ENCODE results near the gene NSRP1. TPM values are rescaled to one million over a fixed set of nuclear protein-coding genes. Genes with fewer than 3 reads are reported as not detected.
"Not testable (repeated sequence)": the region's sequence is repeated elsewhere in the genome, so short reads cannot be mapped to it uniquely, and the experiment has no call there.

NSRP1 gene
- total RNA-seq, 1 donor from 2014 or later, result 23.1 TPM

DNA sequence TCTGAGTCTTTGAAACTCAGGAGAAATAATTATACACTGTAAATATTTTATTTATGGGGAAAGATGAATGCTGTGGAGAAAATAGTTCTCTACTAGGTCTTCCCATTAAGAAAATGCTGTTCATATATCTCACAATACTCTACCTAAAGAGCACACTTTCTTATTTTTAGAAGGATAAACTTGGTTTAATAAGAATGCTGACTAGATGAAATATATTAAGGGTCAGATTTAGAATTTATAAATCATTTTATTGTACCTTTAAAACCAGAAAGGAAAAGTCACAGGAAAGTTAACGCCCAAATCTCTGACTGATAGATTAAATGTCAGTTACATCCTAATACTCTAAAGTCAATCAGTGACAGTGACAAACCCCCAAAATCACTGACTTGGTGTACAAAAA, 70.1 kb downstream of the NSRP1 start:
- DNase-seq (ENCODE audit: low spot score), result no peak

DNA sequence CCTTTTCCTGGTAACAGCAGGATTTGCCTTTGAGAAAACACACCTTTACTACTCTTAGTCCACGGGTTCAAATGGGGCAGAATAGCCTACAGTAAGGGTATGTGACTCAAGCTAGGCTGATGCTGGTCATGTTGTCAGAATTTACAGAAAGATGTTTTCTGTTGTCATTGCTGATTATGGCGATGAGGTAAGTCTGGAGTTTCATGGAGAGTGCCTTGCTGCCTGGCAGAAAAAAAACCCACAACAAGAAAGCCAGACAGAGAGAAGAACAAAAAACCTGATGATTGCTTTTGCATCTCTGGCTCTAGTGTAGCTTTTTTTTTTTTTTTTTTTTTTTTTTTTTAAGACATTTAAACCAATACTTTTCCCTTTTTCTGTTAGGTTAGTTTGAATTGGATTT, 71.0 kb downstream of the NSRP1 start:
- DNase-seq (ENCODE audit: low spot score), result no peak

DNA sequence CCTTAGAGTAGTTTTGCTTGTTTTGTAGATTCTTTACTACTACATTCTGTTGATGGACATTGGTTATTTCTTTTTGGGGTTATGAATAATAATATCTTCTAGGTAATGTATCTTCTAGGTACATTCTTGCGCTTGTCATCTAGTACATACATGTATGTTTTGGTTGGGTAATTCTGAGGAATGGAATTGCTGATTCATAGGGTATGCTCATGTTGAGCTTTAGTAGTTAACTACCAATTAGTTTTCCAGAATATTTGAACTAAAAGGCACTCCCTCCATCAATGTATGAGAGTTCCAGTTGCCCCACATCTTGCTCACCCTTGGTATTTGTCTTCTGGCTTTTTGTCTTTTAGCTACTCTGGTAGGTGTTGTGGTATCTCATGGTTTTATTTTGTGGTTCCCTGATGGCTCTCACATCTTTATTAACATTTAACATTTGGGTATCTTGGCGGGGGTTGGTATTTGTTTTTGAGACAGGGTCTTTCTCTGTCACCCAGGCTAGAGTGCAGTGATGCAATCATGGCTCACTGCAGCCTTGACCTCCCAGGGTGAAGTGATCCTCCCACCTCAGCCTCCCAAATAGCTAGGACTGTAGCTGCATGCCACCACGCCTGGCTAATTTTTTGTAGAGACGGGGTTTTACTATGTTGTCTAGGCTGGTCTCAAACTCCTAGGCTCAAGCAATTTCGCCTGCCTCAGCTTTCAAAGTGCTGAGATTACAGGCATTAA, 71.8 kb downstream of the NSRP1 start:
- DNase-seq (ENCODE audit: low spot score), result no peak

DNA sequence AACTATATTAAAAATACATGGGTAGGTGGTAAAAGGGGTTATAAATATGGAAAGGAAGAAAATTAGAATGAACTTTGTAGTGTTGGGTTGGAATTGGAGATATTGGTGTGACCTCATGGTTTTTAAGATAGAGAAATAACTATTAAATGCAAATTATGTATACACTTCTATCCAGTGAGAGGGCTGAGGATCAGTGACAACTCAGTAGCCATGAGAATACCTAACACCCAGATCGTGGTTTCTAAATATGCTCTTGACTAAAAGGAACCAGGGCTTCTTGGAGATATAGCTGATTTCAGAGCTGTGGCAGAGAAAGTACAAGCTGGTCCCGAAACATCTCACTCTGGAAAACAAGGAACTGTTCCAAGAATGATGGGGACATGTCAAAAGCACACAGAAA, 74.5 kb downstream of the NSRP1 start:
- DNase-seq (ENCODE audit: low spot score), result no peak

DNA sequence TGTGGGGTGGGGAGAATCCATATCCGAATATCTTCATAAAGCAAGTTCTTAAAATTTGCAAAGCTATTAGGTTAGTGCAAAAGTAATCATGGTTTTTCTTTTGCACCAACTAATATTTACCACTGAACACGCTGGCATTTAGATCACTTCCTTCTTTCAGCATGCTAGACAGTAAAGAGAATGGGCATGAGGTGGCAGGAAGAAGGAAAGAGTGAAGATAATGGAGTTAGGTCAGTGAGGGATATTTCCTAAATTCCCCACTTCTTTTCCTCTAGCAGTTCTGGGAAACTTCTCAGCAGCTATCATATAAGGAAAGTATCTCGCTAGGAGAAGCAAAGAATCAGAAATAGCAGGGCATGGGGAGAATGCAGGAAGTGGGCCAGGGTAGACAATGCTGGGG, 79.9 kb downstream of the NSRP1 start:
- no peak for DNase-seq (ENCODE audit: low spot score)

DNA sequence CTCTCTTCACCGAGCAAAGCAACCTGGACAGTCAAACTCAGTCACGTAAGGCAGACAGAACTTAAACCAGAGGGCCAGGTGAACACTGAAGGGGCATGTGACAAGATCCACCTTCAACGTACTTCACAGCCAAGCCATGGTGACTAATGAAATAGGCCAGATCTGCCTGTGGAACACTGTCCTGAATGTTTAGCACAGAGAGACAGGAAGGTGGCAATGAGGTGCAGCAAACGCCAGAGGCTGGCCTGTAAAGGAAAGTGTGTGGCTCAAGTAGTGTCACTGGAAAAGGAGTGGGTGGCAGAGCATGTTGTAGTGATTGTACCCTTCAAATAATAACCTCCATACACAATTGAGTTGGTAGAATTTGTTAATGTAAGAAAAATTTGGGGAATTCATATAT, 80.8 kb downstream of the NSRP1 start:
- no peak for DNase-seq (ENCODE audit: low spot score)

DNA sequence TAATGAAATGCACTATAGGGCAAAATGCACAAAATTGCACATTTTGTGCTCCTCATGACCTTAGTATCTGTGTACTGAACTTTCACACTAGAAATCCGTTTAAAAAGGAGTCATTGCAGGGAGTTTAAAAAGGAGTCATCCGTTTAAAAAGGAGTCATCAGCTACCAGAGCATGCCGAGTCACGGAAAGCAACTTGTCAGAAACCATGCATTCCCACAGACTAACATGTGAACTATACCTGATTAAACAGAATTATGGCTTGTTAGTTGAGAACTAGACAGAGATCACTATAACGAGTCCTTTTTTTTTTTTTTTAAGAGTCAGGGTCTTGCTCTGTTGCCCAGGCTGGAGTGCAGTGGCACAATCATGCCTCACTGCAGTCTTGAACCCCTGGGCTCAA, 83.0 kb downstream of the NSRP1 start:
- DNase-seq (ENCODE audit: low spot score), result no peak

DNA sequence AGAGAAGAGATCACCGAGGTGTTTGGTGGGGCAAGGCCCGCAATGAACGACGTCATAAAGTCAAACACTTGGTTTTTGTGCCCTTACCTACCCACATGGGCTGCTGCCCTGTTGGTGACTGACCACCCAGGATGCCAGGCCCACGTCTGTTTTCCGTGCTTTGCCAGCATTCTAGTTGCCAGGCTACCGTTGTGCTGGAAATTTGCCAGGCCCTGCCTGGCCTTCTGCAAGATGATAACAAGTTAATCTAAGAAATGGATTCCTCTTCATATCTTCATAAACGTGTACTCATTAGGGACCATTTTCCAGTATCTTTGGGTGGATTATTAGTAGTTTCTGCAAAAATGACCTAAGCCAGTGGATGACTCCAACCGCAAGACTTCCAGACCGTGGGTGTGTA, 83.5 kb downstream of the NSRP1 start:
- DNase-seq (ENCODE audit: low spot score), result no peak

DNA sequence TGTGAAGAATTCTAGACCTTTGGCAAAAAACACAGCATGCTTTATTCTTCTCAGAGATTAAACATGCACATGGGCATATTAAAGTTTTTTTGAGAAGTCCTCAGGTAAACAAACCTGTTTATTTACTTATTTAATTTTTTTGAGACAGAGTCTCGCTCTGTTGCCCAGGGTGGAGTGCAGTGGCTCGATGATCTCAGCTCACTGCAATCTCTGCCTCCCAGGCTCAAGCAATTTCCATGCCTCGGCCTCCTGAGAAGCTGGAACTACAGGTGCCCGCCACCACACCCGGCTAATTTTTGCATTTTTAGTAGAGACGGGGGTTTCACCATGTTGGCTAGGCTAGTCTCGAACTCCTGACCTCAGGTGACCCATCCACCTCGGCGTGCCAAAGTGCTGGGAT, 84.0 kb downstream of the NSRP1 start:
- DNase-seq (ENCODE audit: low spot score), result not testable (repeated sequence)

DNA sequence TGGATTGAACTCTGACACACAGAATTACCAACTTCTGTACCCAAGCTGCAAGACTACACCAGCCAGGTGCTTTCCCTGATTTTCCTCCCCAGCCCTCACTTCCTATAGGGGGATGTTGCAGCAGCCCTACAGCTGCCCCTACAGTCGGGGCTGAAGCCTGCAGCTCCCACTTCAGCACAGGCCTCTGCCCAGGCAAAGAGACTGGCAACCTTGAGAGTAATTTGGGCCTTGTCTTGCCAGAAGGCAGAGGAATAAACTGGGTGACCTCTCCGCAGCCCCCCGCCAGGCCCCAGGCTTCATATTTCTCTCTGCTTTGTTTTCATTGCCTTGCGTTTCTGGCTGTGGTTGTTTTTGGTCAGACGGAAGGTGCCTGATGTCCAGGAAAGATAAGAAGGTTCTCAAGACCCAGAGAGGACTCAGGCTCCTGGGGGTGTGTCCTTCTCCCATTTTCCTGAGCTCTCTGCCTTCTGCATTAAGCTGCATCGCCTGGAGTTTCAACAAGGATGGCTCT, 86.9 kb downstream of the NSRP1 start:
- no peak for DNase-seq (ENCODE audit: low spot score)

DNA sequence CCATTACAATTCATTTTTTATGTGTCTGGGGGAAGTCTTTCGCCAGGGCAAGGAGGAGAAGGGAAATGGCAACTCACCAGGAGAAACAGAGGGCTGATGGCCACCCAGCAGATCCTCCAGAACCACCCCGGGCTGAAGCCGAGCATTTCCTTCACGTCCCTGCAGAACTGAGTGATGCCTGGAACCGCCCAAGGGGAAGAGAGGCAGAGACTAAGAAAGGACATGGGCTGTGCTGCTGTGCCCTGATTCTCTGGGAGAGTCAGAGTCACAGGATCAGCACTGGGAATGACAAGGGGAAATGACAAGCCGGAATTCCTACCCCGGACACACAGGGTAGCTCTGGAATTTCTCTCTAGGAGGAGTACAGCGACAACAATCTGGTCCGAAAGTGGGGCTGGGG, 91.0 kb downstream of the NSRP1 start:
- no peak for DNase-seq (ENCODE audit: low spot score)

DNA sequence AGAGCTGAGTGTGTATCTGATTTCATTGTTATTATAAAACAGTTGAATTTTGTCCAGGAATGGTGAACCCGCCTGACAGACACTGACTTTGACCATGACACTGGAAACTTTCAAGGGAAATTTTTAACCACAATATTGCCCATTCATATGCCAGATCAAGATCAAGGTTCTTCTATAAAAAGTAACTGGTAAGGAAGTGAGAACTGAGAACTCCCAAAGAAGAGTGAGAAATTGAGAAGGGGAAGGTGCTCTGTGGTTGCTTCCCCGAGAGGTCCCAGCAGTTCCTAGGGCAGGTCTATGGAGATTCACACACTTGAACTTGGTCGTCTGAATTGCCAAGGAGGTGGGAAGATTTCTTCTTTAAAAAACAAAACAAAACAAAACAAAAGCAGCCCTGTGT, 91.6 kb downstream of the NSRP1 start:
- DNase-seq (ENCODE audit: low spot score), result no peak

DNA sequence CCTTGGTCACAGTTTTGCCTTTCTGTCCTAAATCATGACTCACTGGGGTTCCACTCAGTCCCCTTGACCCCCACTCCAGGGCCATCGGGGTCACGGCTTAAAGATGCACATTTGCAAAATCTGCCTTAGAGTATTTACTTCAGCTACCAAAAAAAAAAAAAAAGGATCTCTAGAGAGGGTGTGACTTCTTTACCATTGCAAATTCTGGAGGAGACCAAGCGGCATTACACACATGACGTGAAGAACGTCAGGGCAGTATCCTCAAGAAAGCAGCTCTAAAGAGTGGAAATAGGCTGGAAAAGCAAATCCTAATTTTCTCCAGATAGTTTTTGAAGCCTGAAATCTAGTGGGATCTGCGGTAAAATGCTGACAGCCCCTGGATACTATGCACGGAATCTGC, 93.3 kb downstream of the NSRP1 start:
- no peak for DNase-seq (ENCODE audit: low spot score)

DNA sequence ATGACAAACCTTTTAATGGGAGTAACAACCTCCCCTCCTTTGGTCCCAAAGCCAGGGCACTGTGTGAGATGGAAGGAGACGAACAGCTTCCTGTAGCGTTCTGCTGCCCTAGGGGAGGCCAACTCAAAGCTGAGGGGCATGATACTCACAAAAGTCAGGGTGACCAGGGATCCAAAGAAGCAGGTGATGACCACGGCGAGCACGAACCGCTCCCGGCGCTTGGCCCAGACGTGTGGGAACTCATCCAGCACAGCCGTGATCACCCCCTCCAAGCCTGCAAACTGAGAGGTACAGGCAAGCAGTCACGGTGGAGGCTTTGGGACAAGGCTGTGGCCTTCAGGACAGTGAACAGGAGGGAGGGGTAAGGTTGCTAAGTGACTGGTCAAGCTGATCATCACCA, 93.8 kb downstream of the NSRP1 start:
- no peak for DNase-seq (ENCODE audit: low spot score)

DNA sequence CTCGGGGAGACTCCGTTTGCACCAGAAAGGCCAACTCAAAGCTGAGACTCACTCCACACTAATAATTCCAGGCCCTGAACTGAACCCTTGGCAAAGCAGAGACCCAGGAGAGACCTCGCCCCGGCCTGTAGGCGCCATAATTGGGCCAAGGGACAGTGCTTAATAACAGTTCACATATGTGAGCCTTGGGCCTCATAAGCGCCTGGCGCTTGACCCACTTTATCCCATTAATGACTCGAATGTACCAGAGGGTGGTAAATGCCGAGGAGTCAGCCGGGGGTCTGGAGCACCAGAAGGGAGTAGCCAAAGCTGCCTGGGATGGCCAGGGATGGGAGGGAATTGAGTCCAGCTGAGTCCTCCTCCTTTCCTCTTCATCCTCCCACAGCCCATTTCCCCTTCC, 94.3 kb downstream of the NSRP1 start:
- DNase-seq (ENCODE audit: low spot score), result no peak

DNA sequence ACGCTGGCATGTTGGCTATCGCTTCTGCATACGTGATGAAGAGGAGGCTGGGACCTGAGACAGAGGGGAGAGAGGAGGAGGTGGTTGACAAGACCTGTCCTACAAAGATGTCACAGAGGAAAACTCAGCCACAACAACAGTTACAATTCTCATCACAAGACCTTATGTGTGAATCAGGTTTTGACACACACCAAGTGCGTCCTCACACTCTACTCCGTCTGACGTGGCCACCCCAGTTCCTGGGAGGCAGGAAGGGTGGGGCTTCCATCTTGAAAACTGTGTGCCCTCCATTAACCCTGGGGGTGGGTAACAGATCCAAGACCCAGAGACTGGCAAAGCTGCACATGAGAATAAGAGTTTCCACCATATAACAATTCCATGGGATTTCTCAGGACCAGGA, 94.8 kb downstream of the NSRP1 start:
- DNase-seq (ENCODE audit: low spot score), result no peak

DNA sequence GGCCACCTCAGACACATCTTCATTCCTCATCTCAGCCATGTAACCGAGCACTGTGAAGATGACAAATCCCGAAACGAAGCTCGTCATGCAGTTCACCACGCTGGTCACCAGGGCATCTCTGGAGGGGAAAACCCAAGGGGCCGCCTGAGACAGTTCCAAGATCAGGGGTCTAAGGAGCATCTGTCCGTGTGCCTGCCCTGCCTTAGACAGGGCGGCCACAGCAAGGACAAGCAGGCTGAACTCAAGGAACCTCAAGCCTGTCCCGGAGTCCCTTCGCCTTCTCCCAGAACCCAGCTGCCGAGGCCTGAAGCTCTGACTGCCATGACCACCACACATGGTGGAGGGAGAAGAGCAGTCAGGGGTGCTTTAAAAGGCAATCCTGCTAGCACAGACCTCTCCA, 96.1 kb downstream of the NSRP1 start:
- DNase-seq (ENCODE audit: low spot score), result no peak

DNA sequence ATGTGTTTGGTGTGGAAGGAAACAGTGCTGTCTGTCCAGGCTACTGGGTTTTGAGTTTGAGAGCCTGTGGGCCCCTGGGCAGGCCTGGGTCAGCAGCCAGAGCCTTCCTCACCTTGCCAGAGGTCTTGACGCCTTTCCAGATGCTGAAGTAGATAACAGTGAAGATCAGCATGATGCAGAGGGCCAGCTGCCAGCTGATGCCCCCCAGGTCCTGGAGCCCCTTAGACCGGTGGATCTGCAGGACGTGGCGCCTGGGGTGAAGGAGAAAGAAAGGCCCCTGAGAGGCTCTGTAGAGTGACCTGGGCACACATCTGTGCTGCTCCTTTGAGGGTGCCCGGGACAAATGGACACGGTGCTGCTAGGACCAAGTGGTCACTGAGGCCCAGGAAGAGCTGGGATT, 100.4 kb downstream of the NSRP1 start:
- DNase-seq (ENCODE audit: low spot score), result no peak

DNA sequence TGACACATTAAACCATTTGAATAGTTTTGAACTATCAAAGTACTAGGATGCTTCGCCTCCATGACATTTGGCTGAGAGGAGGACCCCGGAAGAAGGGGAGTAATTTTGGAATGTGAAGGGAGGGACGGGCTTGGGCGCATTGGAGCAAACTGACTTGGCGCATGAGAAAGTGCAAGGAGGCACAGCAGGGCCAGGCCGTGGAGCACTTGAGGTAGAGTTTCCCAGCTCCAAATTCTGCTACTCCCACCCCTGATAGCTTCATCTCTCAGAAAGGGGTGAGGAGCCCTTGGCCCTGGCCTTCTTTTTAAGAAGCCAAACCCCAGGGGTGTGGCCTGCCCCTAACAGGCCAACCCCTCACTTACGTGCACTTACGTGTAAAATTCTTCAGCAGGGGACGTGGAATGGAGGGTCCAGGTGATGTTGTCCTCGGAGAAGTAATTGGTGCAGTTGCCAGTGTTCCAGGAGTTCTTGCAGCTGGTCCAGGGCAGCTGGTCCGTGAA, 101.2 kb downstream of the NSRP1 start:
- no peak for DNase-seq (ENCODE audit: low spot score)

DNA sequence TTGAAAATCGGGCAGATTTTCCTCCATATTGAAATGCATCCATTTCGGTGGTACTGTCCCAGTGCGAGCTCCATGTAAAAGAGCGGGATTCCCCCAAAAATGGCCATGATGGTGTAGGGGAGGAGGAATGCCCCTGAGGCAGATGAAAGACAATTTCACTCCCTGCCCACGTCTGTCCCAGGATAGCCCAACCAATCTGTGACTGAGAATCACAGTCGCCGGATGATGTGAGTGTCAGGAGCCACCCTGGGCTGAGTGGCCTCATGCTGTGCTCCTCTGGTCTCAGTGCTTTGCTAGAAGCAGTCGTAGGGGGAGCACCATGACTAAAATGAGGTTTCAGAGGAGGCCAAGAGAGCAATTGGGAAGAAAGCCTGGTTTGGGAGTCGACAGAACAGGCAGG, 102.2 kb downstream of the NSRP1 start:
- no peak for DNase-seq (ENCODE audit: low spot score)

DNA sequence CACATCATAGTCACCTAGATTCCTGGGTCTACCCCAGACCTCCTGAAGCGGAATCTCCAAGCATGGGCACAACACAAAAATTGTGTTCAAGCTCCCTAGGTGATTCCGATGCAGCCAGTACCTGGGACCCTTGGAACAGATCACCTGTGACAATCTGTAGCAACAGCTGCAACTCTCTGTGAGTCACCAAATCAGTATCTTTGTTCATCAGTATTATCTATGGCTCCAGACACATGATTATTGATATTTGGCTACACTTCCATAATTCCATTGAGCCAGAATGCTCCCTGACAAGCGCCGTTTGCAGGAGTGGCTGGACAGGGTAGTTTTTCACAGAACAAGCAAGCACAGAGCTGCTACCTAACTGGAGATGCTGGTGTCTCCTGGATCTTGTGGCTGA, 102.7 kb downstream of the NSRP1 start:
- no peak for DNase-seq (ENCODE audit: low spot score)

DNA sequence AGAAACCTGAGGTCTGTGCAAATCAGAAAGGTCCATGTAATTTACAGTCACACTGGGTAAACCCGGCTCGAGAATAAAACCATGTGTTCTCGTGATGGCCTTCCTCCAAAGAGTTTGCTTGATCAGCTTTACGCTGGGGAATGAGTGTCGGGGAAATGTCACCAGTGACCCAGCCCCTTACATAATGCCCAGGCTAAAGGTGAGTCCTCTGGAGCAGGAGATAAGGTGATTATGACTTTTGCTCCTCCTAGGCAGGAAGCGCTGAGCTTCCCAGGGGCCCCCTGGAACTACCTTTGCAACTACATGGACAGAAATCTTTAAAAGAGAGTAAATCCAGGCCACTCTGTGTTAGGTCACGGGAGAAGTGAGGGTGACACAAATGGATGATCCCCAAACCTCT, 103.2 kb downstream of the NSRP1 start:
- no peak for DNase-seq (ENCODE audit: low spot score)

DNA sequence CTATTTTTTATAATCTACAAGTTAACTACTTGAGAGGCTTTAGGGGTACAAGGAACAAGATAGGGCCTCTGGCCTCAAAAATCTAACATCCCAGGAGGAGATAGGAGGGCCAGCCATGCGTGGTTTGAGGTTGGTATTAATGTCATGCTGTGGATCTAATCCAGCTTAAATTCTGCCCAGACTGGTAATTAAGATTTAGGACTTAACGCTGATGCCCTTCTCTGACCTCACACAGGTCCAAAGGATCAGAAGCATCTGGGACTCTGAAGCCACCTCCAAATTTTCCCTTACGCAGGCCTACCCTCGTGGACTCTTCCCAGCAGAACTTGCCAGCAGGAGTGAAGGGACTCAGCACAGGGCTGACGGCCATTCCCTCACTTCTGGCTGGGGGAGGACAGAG, 103.8 kb downstream of the NSRP1 start:
- DNase-seq (ENCODE audit: low spot score), result no peak

DNA sequence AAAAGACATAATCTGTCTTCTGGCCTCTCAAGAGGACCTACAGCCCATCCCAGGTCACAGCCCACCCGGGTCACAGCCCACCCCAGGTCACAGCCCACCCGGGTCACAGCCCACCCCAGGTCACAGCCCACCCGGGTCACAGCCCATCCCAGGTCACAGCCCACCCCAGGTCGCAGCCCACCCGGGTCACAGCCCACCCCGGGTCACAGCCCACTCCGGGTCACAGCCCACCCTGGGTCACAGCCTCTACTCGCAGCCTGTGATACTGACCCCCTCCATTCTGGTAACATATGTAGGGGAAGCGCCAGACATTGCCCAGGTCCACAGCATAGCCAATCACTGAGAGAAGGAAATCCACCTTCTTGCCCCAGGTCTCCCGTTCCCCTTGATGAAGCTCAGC, 104.7 kb downstream of the NSRP1 start:
- DNase-seq (ENCODE audit: low spot score), result no peak
